Stomach (tissue), 9 donors: ENCODE measurements around the gene DPYD. TPM values are rescaled to one million over a fixed set of nuclear protein-coding genes. Genes with fewer than 3 reads are reported as not detected.

Experiments used
- DNase-seq, 2 donors: peaks; one replicate each; pipeline versions ENCODE4 v3.0.0 to v3.0.0-alpha.2; 2013 to 2019
- H3K27ac ChIP-seq, 5 donors: fragments of 200-600 bp in 4 of 5; sonication (generic) in 4 of 5; one replicate each; pipeline ENCODE4 v1.5.1; 2013 to 2019; ENCODE audit warnings: mild to moderate bottlenecking in 1 of 5, moderate library complexity in 1 of 5
- H3K27me3 ChIP-seq, 3 donors: fragments of 200-600 bp; sonication (generic); one replicate each; pipeline ENCODE4 v1.5.1; 2017 to 2019; ENCODE audit warnings: mixed run types in 1 of 3
- H3K36me3 ChIP-seq, 4 donors: fragments of 200-600 bp; sonication (generic); 1 replicate in 3 of 4; 2 replicates in 1 of 4; pipeline ENCODE4 v1.5.1; 2016 to 2019
- H3K4me1 ChIP-seq, 4 donors: fragments of 200-600 bp; sonication (generic); one replicate each; pipeline ENCODE4 v1.5.1; 2016 to 2019
- H3K4me3 ChIP-seq, 4 donors: fragments of 200-600 bp; sonication (generic) in 3 of 4; one replicate each; pipeline ENCODE4 v1.5.1; 2016 to 2019; ENCODE audit warnings: mild to moderate bottlenecking in 1 of 4
- H3K9me3 ChIP-seq, 4 donors: fragments of 200-600 bp; sonication (generic); one replicate each; pipeline ENCODE4 v1.5.1; 2016 to 2019
- CTCF ChIP-seq, 7 experiments: fragments of 450-650 bp in 4 of 7; fragments of 200-600 bp in 3 of 7; sonication (generic) in 3 of 7; IDR thresholded peaks; one replicate each; pipeline ENCODE4 v1.5.1; 2016 to 2019; ENCODE audit warnings: antibody characterized with exemption in 7 of 7, control low read depth in 2 of 7, mild to moderate bottlenecking in 1 of 7
- EP300 ChIP-seq: sonication (generic); formaldehyde crosslinking; IDR thresholded peaks from one replicate; pipeline ENCODE4 v1.6.1; 2017; ENCODE audit warnings: antibody characterized with exemption
- POLR2A ChIP-seq, 4 donors: fragments of 450-650 bp; IDR thresholded peaks; one replicate each; pipeline ENCODE4 v1.6.1; 2016; ENCODE audit warnings: antibody characterized with exemption in 4 of 4, control low read depth in 2 of 4, mild to moderate bottlenecking in 1 of 4, moderate library complexity in 1 of 4
- POLR2AphosphoS5 ChIP-seq, 3 donors: sonication (generic); formaldehyde crosslinking; IDR thresholded peaks; one replicate each; pipeline ENCODE4 v1.6.1; 2016; ENCODE audit warnings: antibody characterized with exemption in 3 of 3
- WGBS, 5 donors: extraction: QIAGEN DNeasy Blood & Tissue Kit in 3 of 5; methylation state at CpG; one replicate each; pipeline versions ENCODE4 v1.1.5 to v1.1.7; 2013 to 2018; 5-methylcytosine and 5-hydroxymethylcytosine counted together
- intact Hi-C: fragments of 100-400 bp; cut with DNase I; formaldehyde crosslinking; loops from one replicate; pipeline ENCODE4 v1.15.1; 2023; ENCODE audit warnings: low total_unique reads
- polyA plus RNA-seq, 3 donors: library from polyadenylated mRNA; stranded (reverse); fragments of 200-250 nt; gene quantifications; one replicate each; pipeline ENCODE4 v1.2.3, GENCODE V29; 2013
- total RNA-seq, 5 donors: library from RNA; depleted of rRNA; stranded (reverse); fragments of >200 nt; gene quantifications; one replicate each; pipeline versions ENCODE4 v1.1.0 to v1.2.3, GENCODE V29; 2014 to 2016
- donor health status: healthy with polysubstance abuse.
- donor health status: Bipolar disorder and iron deficiency.
- donor health status: healthy.

The DPYD gene
- total and polyA plus RNA-seq, 8 donors = 7.5 to 58.2 (median 18.2) TPM

GRCh38 chr1:97802011-97802410, 118.8 kb downstream of the DPYD start:
- WGBS, 5 donors = 70 to 99% (median 98%) methylated on average over 2 of the region's 2 CpGs
- Histone ChIP-seq H3K4me1 (peaks cover 0 to 8% (median 3%) of the 10 kb centered on the region in 4 donors), H3K4me3 (no peak overlapping the region), H3K27me3 (no peaks in the 10 kb centered on the region), H3K9me3 (no peaks in the 10 kb centered on the region), H3K36me3 (no peaks in the 10 kb centered on the region), H3K27ac (no peak overlapping the region)
- no peak for TF ChIP-seq POLR2A (IDR thresholded peaks at IDR 0.05)
- no peak for TF ChIP-seq POLR2AphosphoS5 (IDR thresholded peaks at IDR 0.05)
- TF ChIP-seq EP300 = no peak
- no peak for TF ChIP-seq CTCF (IDR thresholded peaks at IDR 0.05)
- DNase-seq = no peak
- intact Hi-C loops = no loop called here

GRCh38 chr1:97797403-97798183, 123.2 kb downstream of the DPYD start:
- no peak overlapping the region for H3K27ac ChIP-seq
- TF ChIP-seq CTCF (IDR thresholded peaks at IDR 0.05) (no peak), POLR2A (IDR thresholded peaks at IDR 0.05) (no peak), EP300 (no peak), POLR2AphosphoS5 (IDR thresholded peaks at IDR 0.05) (no peak)
- H3K36me3 ChIP-seq = no peaks in the 10 kb centered on the region
- intact Hi-C loops = no loop called here
- H3K4me3 ChIP-seq = no peak overlapping the region
- H3K27me3 ChIP-seq = no peaks in the 10 kb centered on the region
- H3K4me1 ChIP-seq = peaks cover 0 to 14% (median 6%) of the 10 kb centered on the region in 4 donors
- DNase-seq = peak in 1 of 2 donors; percentile 11
- 58 to 88% (median 81%) methylated on average over 2 of the region's 2 CpGs for WGBS, 5 donors
- H3K9me3 ChIP-seq = no peaks in the 10 kb centered on the region

GRCh38 chr1:97796711-97797110, 124.1 kb downstream of the DPYD start:
- H3K27me3 ChIP-seq = no peaks in the 10 kb centered on the region
- 31 to 53% (median 42%) methylated on average over 2 of the region's 2 CpGs for WGBS, 5 donors
- H3K4me1 ChIP-seq = peaks cover 0 to 14% (median 6%) of the 10 kb centered on the region in 4 donors
- intact Hi-C loops = no loop called here
- no peaks in the 10 kb centered on the region for H3K9me3 ChIP-seq
- no peak for TF ChIP-seq EP300
- TF ChIP-seq POLR2A (IDR thresholded peaks at IDR 0.05) = no peak
- no peak for TF ChIP-seq POLR2AphosphoS5 (IDR thresholded peaks at IDR 0.05)
- no peak for TF ChIP-seq CTCF (IDR thresholded peaks at IDR 0.05)
- no peak overlapping the region for H3K4me3 ChIP-seq
- no peak overlapping the region for H3K27ac ChIP-seq
- H3K36me3 ChIP-seq = no peaks in the 10 kb centered on the region
- peak in 1 of 2 donors; percentile 49 for DNase-seq

GRCh38 chr1:97792655-97793054, 128.2 kb downstream of the DPYD start:
- H3K4me1 ChIP-seq = peaks cover 0 to 13% (median 5%) of the 10 kb centered on the region in 4 donors
- TF ChIP-seq EP300 = no peak
- no peak for TF ChIP-seq POLR2A (IDR thresholded peaks at IDR 0.05)
- no peak for TF ChIP-seq POLR2AphosphoS5 (IDR thresholded peaks at IDR 0.05)
- no peak for TF ChIP-seq CTCF (IDR thresholded peaks at IDR 0.05)
- no peaks in the 10 kb centered on the region for H3K27me3 ChIP-seq
- intact Hi-C loops = no loop called here
- 93 to 97% (median 95%) methylated on average over 4 of the region's 4 CpGs for WGBS, 5 donors
- H3K36me3 ChIP-seq = no peaks in the 10 kb centered on the region
- no peak overlapping the region for H3K27ac ChIP-seq
- no peak for DNase-seq
- H3K9me3 ChIP-seq = no peaks in the 10 kb centered on the region
- no peak overlapping the region for H3K4me3 ChIP-seq
